Measurements from ENCODE around the gene PRKAR1B. TPM values are rescaled to one million over a fixed set of nuclear protein-coding genes. Genes with fewer than 3 reads are reported as not detected.

Gene PRKAR1B
- total and polyA plus RNA-seq, 10 of the 15 experiments (the other 5 are each of a cell fraction or from before 2014, with no cell fraction given): 1.4 to 45.6 (median 19.3) TPM

DNA sequence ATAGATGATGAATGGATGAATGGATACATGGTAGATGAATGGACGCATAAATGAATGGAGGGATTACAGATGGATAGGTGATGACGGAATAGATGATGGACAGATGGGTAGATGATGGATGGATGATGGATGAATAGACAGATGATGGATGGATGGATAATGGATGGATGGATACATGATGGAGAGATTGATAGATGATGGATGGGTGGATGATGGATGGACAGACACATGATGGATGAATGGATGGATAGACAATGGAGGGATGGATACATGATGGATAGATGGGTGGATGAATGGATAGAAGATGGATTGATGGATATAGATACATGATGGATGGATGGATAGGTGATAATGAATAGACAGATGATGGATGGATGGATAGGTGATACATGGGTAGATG, 198.6 kb downstream of the PRKAR1B start:
- no peaks in the 10 kb centered on the region for H4K20me1 ChIP-seq (ENCODE audit: control insufficient read depth, insufficient read depth)
- ChIA-PET CTCF (no interaction called here), SMC1A (ENCODE audit: uncharacterized antibody, unreplicated experiment) (no interaction called here), POLR2A (no interaction called here), RAD21 (ENCODE audit: unreplicated experiment) (no interaction called here)
- no peaks in the 10 kb centered on the region for H3K79me2 ChIP-seq (ENCODE audit: control insufficient read depth, insufficient read depth, low read length)
- no peak overlapping the region for H3K4me3 ChIP-seq
- in situ Hi-C loops (cut with MboI): no loop called here
- FAIRE-seq (no peak), ATAC-seq (no peak), DNase-seq (ENCODE audit: low read depth, low spot score) (no peak)
- no peaks in the 10 kb centered on the region; the same call in 2 of the 3 replicates for H3K9me3 ChIP-seq (replicated peaks; ENCODE audit: control insufficient read depth, insufficient read depth, low read length)
- peaks cover 8% of the 10 kb centered on the region for H3K4me1 ChIP-seq (ENCODE audit: control insufficient read depth, insufficient read depth, low read length)
- H2AFZ ChIP-seq (ENCODE audit: control insufficient read depth, low read depth, low read length): no peak overlapping the region
- no peaks in the 10 kb centered on the region for H3K36me3 ChIP-seq (ENCODE audit: control insufficient read depth in 2 of 2, insufficient read depth in 2 of 2, low read length in 1 of 2)
- WGBS (ENCODE audit: insufficient coverage, insufficient replicate concordance, low lambda C conversion rate, missing lambda C conversion rate): 98% methylated on average over 2 of the region's 2 CpGs
- H3K9ac ChIP-seq (ENCODE audit: control insufficient read depth, insufficient read depth, low read length): no peak overlapping the region
- H3K4me2 ChIP-seq (ENCODE audit: control insufficient read depth, insufficient read depth): no peak overlapping the region
- no TSS peak for BruUV-seq (replicated peaks)
- intact Hi-C loops (cut with micrococcal nuclease; ENCODE audit: unreplicated experiment): loop anchor here (10.0 kb wide), 2 partner anchors 204 to 346 kb away; partner anchors contain the start of gene GET4
- no peak for TF ChIP-seq IKZF2 (IDR thresholded peaks at IDR 0.05)
- no peak for TF ChIP-seq BACH1 (IDR thresholded peaks at IDR 0.05; ENCODE audit: borderline replicate concordance)
- TF ChIP-seq STAT3 (IDR thresholded peaks at IDR 0.05; ENCODE audit: low read depth, low read length): no peak
- TF ChIP-seq LARP7 (IDR thresholded peaks at IDR 0.05): no peak
- no peak overlapping the region for H3K27ac ChIP-seq (ENCODE audit: control insufficient read depth, insufficient read depth)
- H3K27me3 ChIP-seq (replicated peaks in 1 of 2; ENCODE audit: control insufficient read depth in 2 of 2, insufficient read depth in 2 of 2, low read length in 1 of 2): no peaks in the 10 kb centered on the region; a peak in 1 of 4 replicates

GRCh38 chr7:527723-528122, 199.4 kb downstream of the PRKAR1B start:
- no peaks in the 10 kb centered on the region for H3K36me3 ChIP-seq (ENCODE audit: control insufficient read depth in 2 of 2, insufficient read depth in 2 of 2, low read length in 1 of 2)
- POLR2A ChIA-PET: no interaction called here
- WGBS (ENCODE audit: insufficient coverage, insufficient replicate concordance, low lambda C conversion rate, missing lambda C conversion rate): 69% methylated on average over 4 of the region's 4 CpGs
- H3K9ac ChIP-seq (ENCODE audit: control insufficient read depth, insufficient read depth, low read length): no peak overlapping the region
- no peak overlapping the region for H3K27ac ChIP-seq (ENCODE audit: control insufficient read depth, insufficient read depth)
- H4K20me1 ChIP-seq (ENCODE audit: control insufficient read depth, insufficient read depth): no peaks in the 10 kb centered on the region
- SMC1A ChIA-PET (ENCODE audit: uncharacterized antibody, unreplicated experiment): no interaction called here
- H3K27me3 ChIP-seq (replicated peaks in 1 of 2; ENCODE audit: control insufficient read depth in 2 of 2, insufficient read depth in 2 of 2, low read length in 1 of 2): no peaks in the 10 kb centered on the region; a peak in 1 of 4 replicates
- no peaks in the 10 kb centered on the region; the same call in 2 of the 3 replicates for H3K9me3 ChIP-seq (replicated peaks; ENCODE audit: control insufficient read depth, insufficient read depth, low read length)
- no TSS peak for BruUV-seq (replicated peaks)
- in situ Hi-C loops (cut with MboI): no loop called here
- no peak for FAIRE-seq
- no peak overlapping the region for H3K4me3 ChIP-seq
- no peak overlapping the region for H2AFZ ChIP-seq (ENCODE audit: control insufficient read depth, low read depth, low read length)
- DNase-seq (ENCODE audit: low read depth, low spot score): no peak
- no peaks in the 10 kb centered on the region for H3K79me2 ChIP-seq (ENCODE audit: control insufficient read depth, insufficient read depth, low read length)
- RAD21 ChIA-PET (ENCODE audit: unreplicated experiment): no interaction called here
- no peak for ATAC-seq
- intact Hi-C loops (cut with micrococcal nuclease; ENCODE audit: unreplicated experiment): loop anchor here (10.0 kb wide), 2 partner anchors 203 to 347 kb away; partner anchors contain the start of gene GET4
- H3K4me1 ChIP-seq (ENCODE audit: control insufficient read depth, insufficient read depth, low read length): peaks cover 13% of the 10 kb centered on the region
- H3K4me2 ChIP-seq (ENCODE audit: control insufficient read depth, insufficient read depth): no peak overlapping the region
- CTCF ChIA-PET: no interaction called here
- TF ChIP-seq EGR1 (IDR thresholded peaks at IDR 0.05; ENCODE audit: borderline replicate concordance in 1 of 2, low read depth in 2 of 2, low read length in 2 of 2): no peak
- TF ChIP-seq KAT2A (conservative IDR thresholded peaks at IDR 0.05; ENCODE audit: control insufficient read depth, low read depth, low read length): no peak
- no peak for TF ChIP-seq TCF3 (IDR thresholded peaks at IDR 0.05; ENCODE audit: borderline replicate concordance, insufficient read depth, low read depth, low read length)
- no peak for TF ChIP-seq NFIC (IDR thresholded peaks at IDR 0.05; ENCODE audit: low read depth, low read length)
- no peak for TF ChIP-seq POLR2AphosphoS2 (IDR thresholded peaks at IDR 0.05; ENCODE audit: low read depth, low read length)
- TF ChIP-seq ZBTB11 (CRISPR knock-in tag; IDR thresholded peaks at IDR 0.05): no peak
- TF ChIP-seq, protein P1, sequence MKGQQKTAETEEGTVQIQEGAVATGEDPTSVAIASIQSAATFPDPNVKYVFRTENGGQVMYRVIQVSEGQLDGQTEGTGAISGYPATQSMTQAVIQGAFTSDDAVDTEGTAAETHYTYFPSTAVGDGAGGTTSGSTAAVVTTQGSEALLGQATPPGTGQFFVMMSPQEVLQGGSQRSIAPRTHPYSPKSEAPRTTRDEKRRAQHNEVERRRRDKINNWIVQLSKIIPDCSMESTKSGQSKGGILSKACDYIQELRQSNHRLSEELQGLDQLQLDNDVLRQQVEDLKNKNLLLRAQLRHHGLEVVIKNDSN (IDR thresholded peaks at IDR 0.05; ENCODE audit: borderline replicate concordance, extremely low read length, insufficient read depth, low read depth, low read length): no peak
- TF ChIP-seq, protein P2, sequence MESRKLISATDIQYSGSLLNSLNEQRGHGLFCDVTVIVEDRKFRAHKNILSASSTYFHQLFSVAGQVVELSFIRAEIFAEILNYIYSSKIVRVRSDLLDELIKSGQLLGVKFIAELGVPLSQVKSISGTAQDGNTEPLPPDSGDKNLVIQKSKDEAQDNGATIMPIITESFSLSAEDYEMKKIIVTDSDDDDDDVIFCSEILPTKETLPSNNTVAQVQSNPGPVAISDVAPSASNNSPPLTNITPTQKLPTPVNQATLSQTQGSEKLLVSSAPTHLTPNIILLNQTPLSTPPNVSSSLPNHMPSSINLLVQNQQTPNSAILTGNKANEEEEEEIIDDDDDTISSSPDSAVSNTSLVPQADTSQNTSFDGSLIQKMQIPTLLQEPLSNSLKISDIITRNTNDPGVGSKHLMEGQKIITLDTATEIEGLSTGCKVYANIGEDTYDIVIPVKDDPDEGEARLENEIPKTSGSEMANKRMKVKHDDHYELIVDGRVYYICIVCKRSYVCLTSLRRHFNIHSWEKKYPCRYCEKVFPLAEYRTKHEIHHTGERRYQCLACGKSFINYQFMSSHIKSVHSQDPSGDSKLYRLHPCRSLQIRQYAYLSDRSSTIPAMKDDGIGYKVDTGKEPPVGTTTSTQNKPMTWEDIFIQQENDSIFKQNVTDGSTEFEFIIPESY (IDR thresholded peaks at IDR 0.05): no peak

Measured in GM12878 (cell line).